ENCODE results near the gene COL26A1. TPM values are rescaled to one million over a fixed set of nuclear protein-coding genes. Genes with fewer than 3 reads are reported as not detected.

Gene COL26A1
- total RNA-seq, 3 donors from 2014 or later (not counting 1 experiment from before 2014, with no cell fraction given) = 0.16 TPM; not detected in 2

GRCh38 chr7:101395376-101395775 is 32.7 kb downstream of the COL26A1 start:
- intact Hi-C loops (cut with micrococcal nuclease) = no loop called here
- Mint-ChIP-seq H3K4me1 (peaks cover 16 to 23% of the 10 kb centered on the region in 2 donors), H3K27ac (no peak overlapping the region), H3K36me3 (no peaks in the 10 kb centered on the region), H3K27me3 (ENCODE audit: low read depth in 2 of 2) (peaks cover 0 to 14% of the 10 kb centered on the region in 2 donors), H3K9me3 (no peaks in the 10 kb centered on the region), H3K4me3 (no peak overlapping the region)
- no peaks in the 10 kb centered on the region for H3K9me3 ChIP-seq (ENCODE audit: control insufficient read depth, insufficient read depth, low read length)
- H3K4me3 ChIP-seq (ENCODE audit: low read length) = no peak overlapping the region
- 49% methylated on average over 7 of the region's 7 CpGs for WGBS (ENCODE audit: insufficient coverage)
- ATAC-seq (no peak), DNase-seq (no peak)
- TF ChIP-seq CTCF (IDR thresholded peaks at IDR 0.05) = no peak
- no peak overlapping the region for H3K27ac ChIP-seq (ENCODE audit: low read length)
- H3K36me3 ChIP-seq (ENCODE audit: control insufficient read depth, insufficient read depth, low read length) = no peaks in the 10 kb centered on the region
- H3K4me1 ChIP-seq (ENCODE audit: control insufficient read depth, insufficient read depth, low read length) = peaks cover 29% of the 10 kb centered on the region
- H3K27me3 ChIP-seq (ENCODE audit: control insufficient read depth, insufficient read depth, low read length) = peaks cover 7% of the 10 kb centered on the region

- H3K9me3 ChIP-seq (ENCODE audit: control insufficient read depth, insufficient read depth, low read length) = no peaks in the 10 kb centered on the region
- no peak for TF ChIP-seq CTCF (IDR thresholded peaks at IDR 0.05)
- peaks cover 11% of the 10 kb centered on the region for H3K4me1 ChIP-seq (ENCODE audit: control insufficient read depth, insufficient read depth, low read length)
- no peaks in the 10 kb centered on the region for H3K9me3 Mint-ChIP-seq
- peaks cover 0 to 19% of the 10 kb centered on the region in 2 donors for H3K27me3 Mint-ChIP-seq (ENCODE audit: low read depth in 2 of 2)
- no peaks in the 10 kb centered on the region for H3K36me3 Mint-ChIP-seq
- H3K27ac ChIP-seq (ENCODE audit: low read length) = no peak overlapping the region
- no peak overlapping the region for H3K27ac Mint-ChIP-seq
- peaks cover 9% of the 10 kb centered on the region for H3K27me3 ChIP-seq (ENCODE audit: control insufficient read depth, insufficient read depth, low read length)
- H3K36me3 ChIP-seq (ENCODE audit: control insufficient read depth, insufficient read depth, low read length) = no peaks in the 10 kb centered on the region
- DNase-seq = no peak
- H3K4me3 Mint-ChIP-seq = no peak overlapping the region
- ATAC-seq = no peak
- peaks cover 0 to 4% of the 10 kb centered on the region in 2 donors for H3K4me1 Mint-ChIP-seq
- H3K4me3 ChIP-seq (ENCODE audit: low read length) = no peak overlapping the region
- intact Hi-C loops (cut with micrococcal nuclease) = no loop called here
These were observed 34.6 kb downstream of the COL26A1 start for GRCh38 chr7:101397243-101397642.

GRCh38 chr7:101397770-101398324 is 35.2 kb downstream of the COL26A1 start:
- Histone ChIP-seq H3K36me3 (ENCODE audit: control insufficient read depth, insufficient read depth, low read length) (no peaks in the 10 kb centered on the region), H3K27ac (ENCODE audit: low read length) (no peak overlapping the region), H3K9me3 (ENCODE audit: control insufficient read depth, insufficient read depth, low read length) (no peaks in the 10 kb centered on the region), H3K27me3 (ENCODE audit: control insufficient read depth, insufficient read depth, low read length) (peaks cover 9% of the 10 kb centered on the region), H3K4me1 (ENCODE audit: control insufficient read depth, insufficient read depth, low read length) (peaks cover 6% of the 10 kb centered on the region), H3K4me3 (ENCODE audit: low read length) (no peak overlapping the region)
- intact Hi-C loops (cut with micrococcal nuclease) = no loop called here
- no CpG with 5 or more reads among the region's 1 CpG for WGBS (ENCODE audit: insufficient coverage)
- Mint-ChIP-seq H3K36me3 (no peaks in the 10 kb centered on the region), H3K4me3 (no peak overlapping the region), H3K4me1 (peaks cover 0 to 4% of the 10 kb centered on the region in 2 donors), H3K27ac (no peak overlapping the region), H3K9me3 (no peaks in the 10 kb centered on the region), H3K27me3 (ENCODE audit: low read depth in 2 of 2) (peaks cover 0 to 25% of the 10 kb centered on the region in 2 donors)
- no peak for TF ChIP-seq CTCF (IDR thresholded peaks at IDR 0.05)
- DNase-seq (no peak), ATAC-seq (no peak)
